OCI-LY7 (cell line): Measurements from ENCODE around the gene GPR61.

ENCODE experiments used
- EZH2phosphoT487 ChIP-seq: fragments of 200-600 bp; sonication (generic); IDR thresholded peaks from 2 replicates; pipeline ENCODE4 v1.6.1; 2018; ENCODE audit warnings: low read depth, borderline replicate concordance, mild to moderate bottlenecking, mixed run types, antibody characterized with exemption, low read length, moderate library complexity, mixed read lengths
- TF ChIP-seq, protein P1 (sequence below): fragments of 200-600 bp; sonication (generic); conservative IDR thresholded peaks from 2 replicates; pipeline ENCODE4 v1.5.1; 2014; ENCODE audit warnings: mild to moderate bottlenecking, antibody characterized with exemption, low read length, moderate library complexity, mixed read lengths

DNA sequence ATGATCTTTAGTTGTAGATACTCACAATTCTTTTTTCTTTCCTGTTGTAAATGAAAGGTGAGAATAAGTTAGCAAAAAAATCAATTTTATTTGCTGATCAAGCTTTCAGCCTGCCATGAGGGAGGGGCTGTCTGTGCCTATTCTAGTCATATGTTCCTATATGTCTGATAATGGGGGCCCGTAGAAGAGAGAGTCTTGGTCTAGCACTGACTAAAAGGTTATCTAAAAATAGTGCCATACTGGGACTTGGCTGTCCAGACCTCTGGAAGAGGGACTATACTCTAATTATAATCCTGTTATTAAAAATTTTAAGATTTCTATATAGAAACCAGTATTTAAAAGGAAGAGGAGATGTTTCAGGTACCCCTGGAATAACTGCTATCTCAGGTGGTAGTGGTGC lies 27.3 kb downstream of the GPR61 start:
- TF ChIP-seq, protein P1, sequence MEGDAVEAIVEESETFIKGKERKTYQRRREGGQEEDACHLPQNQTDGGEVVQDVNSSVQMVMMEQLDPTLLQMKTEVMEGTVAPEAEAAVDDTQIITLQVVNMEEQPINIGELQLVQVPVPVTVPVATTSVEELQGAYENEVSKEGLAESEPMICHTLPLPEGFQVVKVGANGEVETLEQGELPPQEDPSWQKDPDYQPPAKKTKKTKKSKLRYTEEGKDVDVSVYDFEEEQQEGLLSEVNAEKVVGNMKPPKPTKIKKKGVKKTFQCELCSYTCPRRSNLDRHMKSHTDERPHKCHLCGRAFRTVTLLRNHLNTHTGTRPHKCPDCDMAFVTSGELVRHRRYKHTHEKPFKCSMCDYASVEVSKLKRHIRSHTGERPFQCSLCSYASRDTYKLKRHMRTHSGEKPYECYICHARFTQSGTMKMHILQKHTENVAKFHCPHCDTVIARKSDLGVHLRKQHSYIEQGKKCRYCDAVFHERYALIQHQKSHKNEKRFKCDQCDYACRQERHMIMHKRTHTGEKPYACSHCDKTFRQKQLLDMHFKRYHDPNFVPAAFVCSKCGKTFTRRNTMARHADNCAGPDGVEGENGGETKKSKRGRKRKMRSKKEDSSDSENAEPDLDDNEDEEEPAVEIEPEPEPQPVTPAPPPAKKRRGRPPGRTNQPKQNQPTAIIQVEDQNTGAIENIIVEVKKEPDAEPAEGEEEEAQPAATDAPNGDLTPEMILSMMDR, result no peak
- TF ChIP-seq EZH2phosphoT487, result no peak
